Measurements from ENCODE around the gene NDRG2. TPM values are rescaled to one million over a fixed set of nuclear protein-coding genes. Genes with fewer than 3 reads are reported as not detected.
"Not testable (repeated sequence)": the region's sequence is repeated elsewhere in the genome, so short reads cannot be mapped to it uniquely, and the experiment has no call there.

Gene NDRG2
- polyA plus RNA-seq, 1 donor: 183 TPM

DNA sequence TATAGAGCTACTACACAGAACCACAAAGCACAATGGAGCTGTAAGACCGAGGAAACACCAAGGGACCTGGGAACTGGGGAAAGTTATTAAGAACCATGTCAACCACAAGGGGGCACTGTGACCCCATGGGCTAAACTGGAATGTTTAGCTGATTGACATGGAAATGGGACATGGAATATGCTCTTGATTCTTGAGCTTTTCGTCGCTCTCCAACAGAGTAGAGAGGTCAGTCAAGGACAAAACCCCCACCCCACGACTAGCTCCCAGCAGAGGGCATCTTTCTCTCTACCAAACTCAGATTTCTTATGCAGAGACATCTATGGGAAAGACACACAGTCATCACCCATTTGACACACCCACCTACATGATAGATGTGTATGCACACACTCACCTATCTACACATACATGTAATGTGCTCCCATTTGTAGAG, 10.1 kb downstream of the NDRG2 start:
- DNase-seq (ENCODE audit: low read depth): peak; percentile 70

DNA sequence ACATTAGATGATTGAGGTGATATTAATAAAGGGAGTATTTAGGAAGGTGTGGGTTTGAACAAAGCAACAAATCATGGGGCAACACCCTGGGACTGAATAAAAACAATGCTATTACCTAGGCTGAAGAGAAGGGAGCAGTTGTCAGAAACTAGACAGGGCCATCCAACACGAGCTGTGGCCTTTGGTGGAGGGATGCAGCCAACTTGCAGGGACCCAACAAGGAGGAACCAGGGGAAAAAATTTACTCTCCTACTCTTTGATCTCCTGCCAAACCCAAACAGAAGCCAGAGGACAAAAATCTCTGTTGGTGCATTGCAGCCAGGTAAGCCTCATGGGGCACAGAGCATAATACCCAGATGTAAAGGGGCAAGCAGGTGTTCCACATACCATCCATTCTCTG, 13.7 kb downstream of the NDRG2 start:
- DNase-seq (ENCODE audit: low read depth): no peak

DNA sequence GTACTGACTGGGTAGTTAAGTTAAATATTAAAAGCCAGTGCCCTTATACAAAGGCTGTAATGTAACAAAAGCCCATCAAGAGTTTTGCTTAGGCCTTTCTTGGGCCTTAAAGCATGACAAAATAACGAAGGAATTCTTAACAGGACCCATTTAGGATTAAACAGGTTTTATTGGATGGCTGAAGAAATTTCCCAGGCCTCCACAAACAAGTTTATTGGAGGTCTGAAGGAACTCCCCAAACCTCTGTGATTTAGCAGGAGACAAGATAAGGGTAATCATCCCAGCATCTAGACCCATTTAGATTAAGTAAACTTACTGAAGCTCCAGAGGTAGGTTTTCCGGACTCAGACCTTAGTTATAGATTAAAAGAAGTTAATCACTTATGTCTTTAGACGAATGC, 15.1 kb downstream of the NDRG2 start:
- not testable (repeated sequence) for DNase-seq (ENCODE audit: low read depth)

DNA sequence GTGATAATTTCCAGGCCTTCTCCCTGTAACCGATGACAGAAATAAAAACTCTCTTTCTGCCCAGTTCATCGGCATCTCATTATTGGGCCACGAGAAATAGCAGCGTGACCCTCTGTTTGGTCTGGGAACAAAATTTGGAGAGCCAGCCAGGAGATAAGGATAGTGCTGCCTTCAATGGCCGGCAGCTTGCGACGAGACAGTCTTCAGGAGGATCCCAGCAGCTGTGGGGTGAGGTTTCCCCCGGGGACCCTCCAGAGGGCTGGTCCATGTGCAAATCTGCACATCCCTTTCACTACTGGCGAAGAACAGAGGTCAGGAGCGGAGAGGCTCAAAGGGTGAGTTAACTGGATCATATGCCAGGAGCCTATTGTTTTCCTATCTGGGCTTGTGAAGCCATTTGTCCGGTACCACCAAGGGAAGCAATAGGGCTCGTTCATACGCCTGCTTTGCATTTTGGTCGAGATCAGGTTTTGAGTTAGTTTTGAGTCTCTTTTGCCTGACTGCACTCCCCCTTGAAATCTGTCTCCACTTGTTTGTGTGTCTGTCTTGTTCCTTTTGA, 21.0 kb downstream of the NDRG2 start:
- no peak for DNase-seq (ENCODE audit: low read depth)

DNA sequence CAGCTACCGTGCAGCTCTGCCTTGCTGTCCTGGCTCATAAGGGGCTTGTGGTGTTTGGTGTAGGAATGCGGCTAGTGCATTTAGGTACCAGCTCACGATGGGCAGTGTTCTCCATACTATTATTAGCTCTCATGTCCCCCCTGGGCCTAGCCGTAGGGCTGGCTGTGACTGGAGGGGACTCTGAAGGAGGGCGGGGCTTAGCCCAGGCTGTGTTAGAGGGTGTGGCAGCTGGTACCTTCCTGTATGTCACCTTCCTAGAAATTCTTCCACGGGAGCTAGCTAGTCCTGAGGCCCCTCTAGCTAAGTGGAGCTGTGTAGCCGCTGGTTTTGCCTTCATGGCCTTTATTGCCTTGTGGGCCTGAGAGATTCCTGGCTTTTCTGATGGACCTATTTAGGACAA, 23.6 kb downstream of the NDRG2 start:
- DNase-seq (ENCODE audit: low read depth): no peak

DNA sequence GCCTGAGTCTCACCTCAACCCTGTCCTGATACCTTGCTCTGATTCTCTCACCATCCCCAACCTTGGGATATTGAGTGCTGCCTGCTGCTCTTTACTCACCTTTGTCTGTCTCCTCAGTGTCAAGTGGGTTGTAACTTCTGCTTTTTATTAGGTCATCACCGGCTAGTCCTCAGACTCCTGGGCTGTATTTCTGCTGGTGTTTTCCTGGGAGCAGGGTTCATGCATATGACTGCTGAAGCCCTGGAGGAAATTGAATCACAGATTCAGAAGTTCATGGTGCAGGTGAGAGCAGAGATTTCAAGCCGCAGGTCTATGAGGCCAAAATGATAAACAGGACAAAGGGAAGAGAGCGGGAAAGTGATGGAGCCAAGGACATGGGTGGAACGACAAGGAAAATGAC, 25.3 kb downstream of the NDRG2 start:
- DNase-seq (ENCODE audit: low read depth): no peak

DNA sequence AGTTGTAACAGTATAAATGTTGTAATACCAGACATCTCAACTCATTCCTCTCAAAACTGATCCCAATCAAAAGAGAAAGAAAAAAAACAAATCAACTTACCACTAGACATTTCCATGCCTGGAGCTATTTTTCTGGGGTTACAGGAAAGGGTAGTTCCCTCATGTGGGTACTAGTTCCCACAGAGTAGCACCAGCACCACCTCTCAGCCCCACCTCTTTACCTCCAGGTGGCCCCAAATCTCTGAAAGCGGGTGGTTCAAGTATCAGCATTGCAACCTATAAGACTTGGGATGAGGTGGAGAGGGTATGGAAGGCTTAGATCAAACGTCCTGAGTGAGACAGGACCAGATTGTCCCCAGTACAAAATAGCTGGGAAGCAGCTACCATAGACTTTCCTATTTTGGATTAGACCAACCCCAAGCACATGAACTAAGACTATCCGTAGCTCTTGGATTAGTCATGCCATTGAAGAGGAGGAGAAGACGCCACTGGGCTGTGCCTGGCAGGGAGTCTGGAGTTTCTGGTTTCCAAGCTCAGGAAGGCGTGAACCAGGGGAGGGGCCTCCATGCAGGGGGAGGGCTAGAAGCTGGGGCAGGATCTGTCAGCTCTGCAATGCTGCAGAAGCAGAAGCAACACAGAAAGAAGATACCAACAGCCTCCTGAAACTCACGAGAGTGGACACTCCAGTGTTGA, 26.0 kb downstream of the NDRG2 start, which contains the start of gene SLC39A2:
SLC39A2 (plus strand) TSS at position 620 of the 693 bp plus-strand sequence. CDS start 154 bp downstream, outside the sequence.
- DNase-seq (ENCODE audit: low read depth): no peak

DNA sequence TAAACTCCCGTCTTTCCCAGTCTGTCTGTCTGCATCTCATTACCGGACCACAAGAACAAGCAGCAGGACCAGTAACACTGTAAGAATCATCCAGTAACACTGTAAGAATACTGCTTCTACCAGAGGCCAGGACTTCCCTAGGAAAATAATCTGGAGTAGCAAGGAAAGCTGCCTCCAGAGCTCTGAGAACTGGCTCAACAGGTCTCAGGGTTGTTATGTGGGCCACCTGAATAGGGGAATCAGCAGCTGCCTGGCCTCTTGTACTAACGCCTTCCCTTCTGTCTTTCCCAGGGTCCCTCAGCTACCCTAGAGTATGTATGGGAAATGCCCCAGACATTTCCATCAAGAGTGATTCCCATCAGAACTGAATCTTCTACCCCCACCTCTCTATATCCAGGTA, 26.7 kb downstream of the NDRG2 start:
- DNase-seq (ENCODE audit: low read depth): no peak

DNA sequence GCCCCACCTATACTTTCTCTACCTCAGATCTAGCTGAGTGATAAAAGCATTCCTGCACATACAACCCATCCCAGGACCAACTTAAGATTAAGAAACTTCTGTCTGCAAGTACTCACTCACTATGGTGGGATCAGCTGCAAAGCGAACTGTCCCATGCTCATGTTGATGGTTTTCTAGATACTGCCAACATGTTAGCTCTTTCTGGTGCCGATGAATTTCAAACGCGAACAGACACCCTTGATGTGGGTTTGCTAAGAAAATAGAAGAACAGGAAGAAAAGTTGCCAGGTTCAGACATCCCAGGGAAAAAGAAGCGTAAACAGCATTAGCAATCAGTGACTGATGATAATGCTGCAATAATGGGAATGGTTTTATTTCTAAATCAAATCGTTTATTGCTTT, 27.3 kb downstream of the NDRG2 start:
- no peak for DNase-seq (ENCODE audit: low read depth)

DNA sequence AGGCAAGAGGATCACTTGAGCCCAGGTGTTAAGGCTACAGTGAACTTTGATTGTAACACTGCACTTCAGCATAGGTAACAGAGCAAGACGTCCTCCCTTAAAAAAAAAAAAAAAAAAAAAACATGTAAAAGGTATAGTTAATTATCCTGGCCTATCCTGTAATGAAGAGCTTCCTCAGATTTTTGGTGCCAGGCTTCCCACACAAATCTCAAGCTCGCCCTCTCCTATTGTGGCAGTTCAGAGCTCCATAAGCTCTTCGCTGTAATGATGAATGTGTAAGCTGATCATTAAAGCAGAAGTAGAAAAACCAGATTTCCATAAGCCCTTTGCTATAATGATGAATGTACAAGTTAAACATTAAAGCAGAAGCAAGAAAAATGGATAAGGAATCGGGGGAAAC, 27.7 kb downstream of the NDRG2 start:
- DNase-seq (ENCODE audit: low read depth): no peak

DNA sequence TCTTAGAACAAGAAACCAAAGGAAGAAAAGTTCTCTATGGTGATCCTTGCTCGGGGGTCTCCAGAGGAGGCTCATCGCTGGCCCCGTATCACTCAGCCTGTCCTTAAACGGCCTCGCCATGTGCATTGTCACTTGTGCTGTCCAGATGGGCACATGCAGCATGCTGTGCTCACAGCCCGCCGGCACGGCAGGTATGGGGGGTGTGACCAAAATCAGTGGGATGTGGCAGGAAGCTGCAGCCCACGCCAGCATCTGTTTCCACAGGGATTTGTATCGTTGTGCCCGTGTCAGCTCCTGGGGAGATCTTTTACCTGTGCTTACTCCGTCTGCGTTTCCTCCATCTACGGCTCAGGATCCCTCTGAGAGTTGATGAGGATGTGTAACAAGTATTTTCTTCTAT, 28.3 kb downstream of the NDRG2 start:
- no peak for DNase-seq (ENCODE audit: low read depth)

DNA sequence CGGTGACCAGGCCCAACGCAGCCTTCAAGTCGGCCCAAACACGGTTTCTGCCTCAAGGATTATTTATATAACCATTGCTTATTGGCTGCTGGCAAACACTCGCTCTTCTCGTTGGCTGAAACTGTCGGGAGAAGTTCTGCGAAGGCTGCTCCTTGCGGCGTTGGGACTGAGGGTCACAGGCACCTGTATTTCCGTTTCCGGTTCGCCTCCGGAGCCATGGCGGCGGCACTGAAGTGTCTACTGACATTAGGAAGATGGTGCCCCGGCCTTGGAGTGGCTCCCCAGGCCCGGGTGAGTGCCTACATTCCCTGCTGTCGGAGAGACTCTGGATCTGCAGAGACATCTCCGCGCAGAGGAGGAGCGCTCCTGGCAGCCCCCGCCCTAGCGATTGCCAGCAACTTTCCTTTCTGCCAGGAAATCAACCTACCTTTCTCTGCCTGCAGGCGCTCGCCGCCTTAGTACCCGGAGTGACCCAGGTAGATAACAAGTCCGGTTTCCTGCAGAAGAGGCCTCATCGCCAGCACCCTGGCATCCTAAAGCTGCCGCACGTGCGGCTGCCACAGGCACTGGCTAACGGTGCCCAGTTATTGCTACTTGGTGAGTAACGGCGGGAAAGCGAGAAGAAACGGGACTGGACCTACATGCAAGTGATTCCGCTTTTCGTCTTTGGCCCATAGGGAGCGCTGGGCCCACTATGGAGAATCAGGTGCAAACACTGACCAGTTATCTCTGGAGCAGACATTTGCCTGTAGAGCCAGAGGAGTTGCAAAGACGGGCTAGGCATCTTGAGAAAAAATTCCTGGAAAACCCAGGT, 34.9 kb downstream of the NDRG2 start, which contains the start of gene METTL17:
METTL17 (plus strand) TSS at position 194 of the 814 bp plus-strand sequence; CDS start at position 217, 23 bp downstream.
- DNase-seq (ENCODE audit: low read depth): peak; percentile 92

DNA sequence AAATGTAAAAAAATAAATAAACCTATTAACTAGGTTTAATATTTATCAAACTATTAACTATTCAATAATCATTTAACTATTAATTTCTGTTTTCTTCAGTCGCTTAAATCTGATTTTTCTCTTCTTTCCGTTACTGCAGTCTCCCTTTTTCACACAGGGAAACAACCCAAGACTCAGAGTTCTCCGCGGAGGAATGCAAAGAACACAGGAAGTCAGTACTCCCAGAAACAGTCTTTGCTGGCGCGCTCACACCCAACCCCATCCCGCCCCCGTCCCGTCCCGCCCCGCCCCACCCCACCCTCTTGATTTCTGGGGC, 35.4 kb downstream of the NDRG2 start:
- no peak for DNase-seq (ENCODE audit: low read depth)

DNA sequence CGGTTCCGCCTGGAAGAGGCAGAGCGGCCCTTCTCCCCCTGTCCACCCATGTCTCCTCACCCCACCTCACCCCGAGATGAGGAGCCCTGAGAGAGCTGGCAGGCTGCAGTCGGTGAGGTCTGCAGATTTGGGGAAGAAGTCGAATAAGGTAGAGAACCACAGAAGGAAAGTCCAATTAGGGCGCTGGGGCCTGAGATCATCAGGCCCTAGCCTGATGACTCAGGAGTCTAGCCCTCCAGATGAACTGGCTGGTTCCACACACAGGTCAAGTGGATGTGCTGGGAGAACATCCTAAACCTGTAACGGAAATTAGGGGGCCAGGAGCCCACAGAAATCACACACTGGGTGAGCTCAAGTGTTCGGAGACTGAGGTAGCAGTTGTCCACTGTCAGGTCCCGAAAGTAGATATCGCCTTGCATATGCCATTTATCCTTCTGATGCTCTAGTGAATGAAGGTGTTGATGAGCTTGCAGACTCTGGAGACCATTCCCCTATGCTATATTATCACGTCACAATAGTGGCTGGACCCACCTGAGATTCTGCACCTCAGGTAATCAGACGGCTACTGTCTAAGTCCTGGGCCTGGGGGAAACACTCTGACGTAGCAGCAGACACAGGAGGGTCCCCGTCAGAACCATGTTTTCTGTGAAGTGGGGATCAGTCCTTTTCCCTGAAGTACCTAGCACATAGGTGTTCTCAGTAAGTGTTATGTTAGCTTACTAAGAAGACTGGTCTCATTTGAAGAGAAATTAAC, 36.0 kb downstream of the NDRG2 start:
- DNase-seq (ENCODE audit: low read depth): no peak

DNA sequence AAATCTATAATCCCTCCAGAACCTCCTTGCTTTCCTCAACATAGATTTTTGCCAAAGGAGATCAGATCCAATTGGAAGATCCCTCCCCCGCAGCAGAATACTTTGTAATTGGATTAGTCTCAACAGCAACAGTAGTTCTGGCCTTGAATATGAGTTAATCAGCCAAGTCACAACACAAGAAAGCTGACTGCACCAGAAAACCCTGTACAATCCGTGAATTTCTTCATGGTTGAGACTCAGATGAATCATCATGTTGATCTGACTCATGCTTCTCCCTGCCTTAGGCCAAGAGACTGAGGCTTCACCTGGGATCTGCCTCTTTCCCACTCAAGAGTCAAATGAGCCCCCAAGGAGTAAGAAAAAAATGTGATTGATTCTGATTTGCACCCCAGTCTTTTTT, 38.0 kb downstream of the NDRG2 start:
- no peak for DNase-seq (ENCODE audit: low read depth)

DNA sequence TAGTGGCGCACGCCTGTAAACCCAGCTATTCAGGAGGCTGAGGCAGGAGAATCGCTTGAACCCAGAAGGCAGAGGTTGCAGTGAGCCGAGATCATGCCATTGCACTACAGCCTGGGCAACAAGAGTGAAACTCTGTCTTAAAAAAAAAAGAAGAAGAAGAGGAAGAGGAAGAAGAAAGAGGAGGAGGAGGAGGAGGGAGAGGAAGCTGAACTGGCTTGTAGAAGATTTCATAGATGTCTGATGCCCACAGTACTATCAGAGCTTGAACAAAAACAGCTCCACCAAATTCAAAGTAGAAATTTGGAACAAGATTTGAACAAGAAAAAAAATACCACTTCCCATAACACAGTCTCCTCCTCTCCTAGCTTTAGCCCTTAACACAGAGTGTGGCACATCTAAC, 39.2 kb downstream of the NDRG2 start:
- not testable (repeated sequence) for DNase-seq (ENCODE audit: low read depth)

DNA sequence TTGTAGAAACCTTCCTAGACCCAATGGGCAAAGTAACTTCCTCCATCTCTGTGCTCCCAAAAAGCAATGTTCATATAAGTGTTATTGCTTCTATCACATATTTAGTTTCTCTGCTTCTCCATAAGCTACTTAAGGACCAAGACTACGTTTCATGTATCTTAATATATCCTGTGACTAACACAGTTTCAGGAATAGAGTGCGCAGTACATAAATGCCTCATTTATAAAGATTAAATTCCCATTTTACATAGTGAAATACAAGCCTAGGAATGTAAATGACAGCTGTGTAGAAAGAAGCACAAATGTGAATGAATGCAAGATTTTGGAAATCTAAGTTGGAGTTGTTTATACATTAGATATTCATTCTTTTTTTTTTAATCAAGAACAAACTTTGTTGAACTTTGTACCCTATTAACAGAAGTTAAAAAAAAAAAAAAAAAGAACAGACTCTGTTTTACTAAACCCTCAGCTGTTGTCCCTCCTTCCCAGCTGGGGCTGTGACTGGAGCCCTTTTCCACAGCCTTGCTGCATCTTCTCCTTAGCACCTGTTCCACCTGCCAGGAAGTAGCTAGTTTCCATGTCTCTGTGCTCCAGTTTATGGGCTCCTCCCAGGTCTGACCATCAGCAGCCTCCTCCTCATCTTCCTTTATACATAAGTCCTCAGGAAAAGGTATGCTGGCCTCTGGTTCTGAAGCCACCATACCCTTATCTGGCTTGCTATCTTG, 42.1 kb downstream of the NDRG2 start:
- DNase-seq (ENCODE audit: low read depth): no peak

DNA sequence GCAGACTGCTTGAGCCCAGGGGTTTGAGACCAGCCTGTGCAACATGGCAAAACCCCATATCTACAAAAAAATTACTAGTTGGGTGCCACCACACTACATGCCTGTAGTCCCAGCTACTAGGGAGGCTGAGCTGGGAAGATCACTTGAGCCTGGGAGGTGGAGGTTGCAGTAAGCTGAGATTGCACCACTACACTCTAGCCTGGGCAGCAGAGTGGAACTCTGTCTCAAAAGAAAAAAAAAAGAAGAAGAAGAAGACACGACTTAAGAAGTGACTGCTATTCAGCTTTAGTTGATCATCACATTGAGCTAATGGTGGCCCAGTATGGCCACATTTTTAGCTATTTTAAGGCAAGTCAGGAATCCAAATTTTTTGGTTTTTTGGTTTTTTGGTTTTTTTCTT, 44.0 kb downstream of the NDRG2 start:
- no peak for DNase-seq (ENCODE audit: low read depth)

DNA sequence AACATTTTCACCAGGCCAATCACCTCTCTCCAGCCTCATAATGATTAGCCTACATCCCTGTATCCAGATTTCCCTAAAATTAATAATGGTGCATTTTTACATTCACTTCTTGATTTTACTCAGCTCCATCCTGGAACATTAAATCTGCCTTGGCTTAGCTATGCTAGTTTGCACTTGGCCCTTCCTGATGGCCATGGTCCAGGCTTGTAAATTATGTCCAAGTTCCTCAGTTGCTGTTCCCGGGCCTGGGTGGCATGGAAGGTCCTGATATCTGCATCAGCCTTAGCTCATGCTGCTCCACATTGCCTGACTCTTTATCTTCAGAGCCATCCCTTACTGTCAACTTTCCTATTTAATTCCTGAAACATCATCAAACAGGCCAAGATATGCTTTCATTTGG, 46.2 kb downstream of the NDRG2 start:
- no peak for DNase-seq (ENCODE audit: low read depth)

DNA sequence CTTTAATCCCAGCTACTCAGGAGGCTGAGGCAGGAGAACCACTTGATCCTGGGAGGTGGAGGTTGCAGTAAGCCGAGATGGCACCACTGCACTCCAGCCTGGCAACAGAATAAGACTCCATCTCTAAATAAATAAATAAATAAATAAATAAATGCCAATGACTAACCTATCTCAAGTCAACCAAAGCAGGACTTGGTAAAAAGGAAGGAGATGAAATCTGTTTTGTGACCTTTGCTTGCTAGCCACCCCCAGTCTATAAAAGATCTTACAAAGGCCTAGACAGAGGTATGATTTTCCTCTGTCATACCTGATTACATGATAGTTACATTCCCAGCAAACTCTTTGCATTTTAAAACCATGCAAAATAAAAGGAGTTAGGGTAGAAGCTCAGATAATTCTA, 48.6 kb downstream of the NDRG2 start:
- no peak for DNase-seq (ENCODE audit: low read depth)

DNA sequence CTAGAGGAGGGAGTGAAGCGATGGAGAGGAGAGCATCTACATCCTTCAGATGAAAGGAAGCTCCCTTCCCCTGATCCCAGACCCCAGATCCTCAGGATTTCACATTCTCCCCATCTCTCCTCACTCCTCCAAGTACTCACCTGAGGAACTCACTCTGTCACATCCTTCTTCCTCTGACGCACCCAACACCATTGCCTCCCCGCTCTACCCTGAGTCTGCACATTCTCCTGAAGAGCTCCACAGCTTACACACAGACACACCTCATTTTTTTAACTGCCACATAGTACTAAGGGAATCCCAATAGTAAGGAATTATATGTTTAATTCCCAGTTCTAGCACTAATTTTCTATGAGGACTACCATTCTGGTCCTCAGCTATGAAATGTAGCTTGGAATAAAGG, 51.4 kb downstream of the NDRG2 start:
- no peak for DNase-seq (ENCODE audit: low read depth)

DNA sequence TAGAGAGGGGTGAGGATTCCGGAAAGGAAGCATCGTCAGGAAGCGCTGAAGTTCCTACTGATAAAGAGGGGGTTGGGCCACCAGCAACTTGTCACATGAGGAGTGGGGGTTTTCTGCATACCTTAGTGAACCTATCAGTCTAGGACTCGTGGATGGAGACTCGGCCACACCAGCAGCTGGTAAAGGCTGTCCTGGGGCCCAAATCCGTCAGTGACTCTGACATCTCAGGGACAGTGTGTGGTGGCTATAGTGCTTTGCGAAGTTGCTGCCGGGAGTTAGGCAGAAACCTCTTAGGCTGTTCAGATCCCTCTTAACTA, 53.2 kb downstream of the NDRG2 start:
- DNase-seq (ENCODE audit: low read depth): no peak

Measured in forelimb muscle (tissue), 1 donor.